Measurements from ENCODE around the gene SMYD5.

GRCh38 chr2:73258913-73259215, 44.8 kb downstream of the SMYD5 start:
- TF ChIP-seq POLR2A (IDR thresholded peaks at IDR 0.05; ENCODE audit: low read length): no peak
- TF ChIP-seq GATA1 (IDR thresholded peaks at IDR 0.05; ENCODE audit: low read depth, low read length): no peak
